Caco-2 (cell line): Measurements from ENCODE around the gene ESYT1. TPM values are rescaled to one million over a fixed set of nuclear protein-coding genes. Genes with fewer than 3 reads are reported as not detected.

Experiments
- BruUV-seq: library from RNA; stranded (reverse); fragments of 400-500 nt; replicated peaks from 2 replicates; lab custom pipeline; 2021; lab: Mats Ljungman, UMichigan
- CTCF ChIA-PET: fragments of 300-600 bp; sonication (Branson Sonifier 250); formaldehyde crosslinking; loops from one replicate; lab custom pipeline; 2022; ENCODE audit warnings: antibody characterized with exemption; lab: Charles Lee
- POLR2A ChIA-PET: fragments of 300-600 bp; sonication (Branson Sonifier 250); formaldehyde crosslinking; loops from one replicate; lab custom pipeline; 2022; ENCODE audit warnings: antibody characterized with exemption; lab: Charles Lee
- DNase-seq, 2 experiments: peaks; one replicate each; pipeline versions ENCODE4 v3.0.0 to v3.0.0-alpha.2; 2020 to 2022
- H3K27me3 ChIP-seq: replicated peaks from 2 replicates; pipeline ENCODE4 v1.6.0; 2011; ENCODE audit warnings: low read length; ENCODE audit not compliant: control insufficient read depth, insufficient read depth
- H3K36me3 ChIP-seq: 2 replicates; pipeline ENCODE4 v1.5.1; 2011; ENCODE audit warnings: low read length; ENCODE audit not compliant: control insufficient read depth, insufficient read depth
- H3K4me1 ChIP-seq: fragments of 250-450 bp; sonication (Bioruptor Pico); 2 replicates; pipeline ENCODE4 v1.5.1; 2020; ENCODE audit warnings: mild to moderate bottlenecking
- H3K4me3 ChIP-seq: 2 replicates; pipeline ENCODE4 v1.5.1; 2011; ENCODE audit warnings: low read depth, mild to moderate bottlenecking, control low read depth, low read length
- H3K9me3 ChIP-seq: fragments of 250-450 bp; sonication (Bioruptor Pico); 2 replicates; pipeline ENCODE4 v1.5.1; 2020; ENCODE audit warnings: mild to moderate bottlenecking, moderate library complexity
- H3K27ac Mint-ChIP-seq: one replicate; pipeline ENCODE4 v1.8.0; 2022; ENCODE audit warnings: mixed read lengths; ENCODE audit not compliant: unreplicated experiment
- H3K27me3 Mint-ChIP-seq: one replicate; pipeline ENCODE4 v1.8.0; 2022; ENCODE audit warnings: mixed read lengths; ENCODE audit not compliant: insufficient read depth, unreplicated experiment
- H3K36me3 Mint-ChIP-seq: one replicate; pipeline ENCODE4 v1.8.0; 2022; ENCODE audit warnings: mild to moderate bottlenecking, mixed read lengths; ENCODE audit not compliant: insufficient read depth, unreplicated experiment
- H3K4me1 Mint-ChIP-seq: one replicate; pipeline ENCODE4 v1.8.0; 2022; ENCODE audit warnings: low read depth, mixed read lengths; ENCODE audit not compliant: unreplicated experiment
- H3K4me3 Mint-ChIP-seq: one replicate; pipeline ENCODE4 v1.8.0; 2022; ENCODE audit warnings: mild to moderate bottlenecking, moderate library complexity, mixed read lengths; ENCODE audit not compliant: unreplicated experiment
- H3K9me3 Mint-ChIP-seq: one replicate; pipeline ENCODE4 v1.8.0; 2022; ENCODE audit warnings: mixed read lengths; ENCODE audit not compliant: unreplicated experiment
- CTCF ChIP-seq, 2 experiments: fragments of 200-600 bp in 1 of 2; IDR thresholded peaks; 1 replicate in 1 of 2; 2 replicates in 1 of 2; pipeline versions ENCODE4 v1.5.1 to v1.8.0; 2011 to 2022; ENCODE audit warnings: antibody characterized with exemption in 1 of 2, control low read depth in 1 of 2, inconsistent platforms in 1 of 2, low read depth in 1 of 2, low read length in 1 of 2, mild to moderate bottlenecking in 1 of 2, moderate library complexity in 1 of 2; ENCODE audit not compliant: insufficient read depth in 1 of 2, severe bottlenecking in 1 of 2, unreplicated experiment in 1 of 2
- intact Hi-C: fragments of 100-400 bp; cut with micrococcal nuclease; formaldehyde crosslinking; loops from one replicate; pipeline ENCODE4 v1.10.0; 2022; ENCODE audit not compliant: unreplicated experiment
- total RNA-seq: library from RNA; stranded (reverse); gene quantifications from 2 replicates; pipeline ENCODE4 v1.2.3, GENCODE V29; 2022

Gene ESYT1
- total RNA-seq, 1 experiment from 2014 or later = 79.0 TPM

GRCh38 chr12:56078931-56079722 is 48.9 kb upstream of the ESYT1 start:
- Mint-ChIP-seq H3K4me1 (peaks cover 7% of the 10 kb centered on the region), H3K36me3 (peaks cover 45% of the 10 kb centered on the region), H3K27me3 (no peaks in the 10 kb centered on the region), H3K9me3 (no peaks in the 10 kb centered on the region), H3K27ac (peak overlapping the region; percentile 92), H3K4me3 (peak overlapping the region; percentile 89)
- Histone ChIP-seq H3K27me3 (no peaks in the 10 kb centered on the region), H3K9me3 (no peaks in the 10 kb centered on the region), H3K4me1 (peaks cover 24% of the 10 kb centered on the region), H3K36me3 (peaks cover 7% of the 10 kb centered on the region), H3K4me3 (peak overlapping the region; percentile 74)
- peak; percentile 93 to 96 for DNase-seq
- TF ChIP-seq CTCF (IDR thresholded peaks at IDR 0.05; ENCODE audit: insufficient read depth in 1 of 2, low read depth in 1 of 2, low read length in 1 of 2, severe bottlenecking in 1 of 2, unreplicated experiment in 1 of 2) = peak; percentile 69 to 84
- TSS peak; percentile 87 for BruUV-seq
- intact Hi-C loops = loop anchor here (1.0 kb wide), 3 partner anchors 25 to 39 kb away; partner anchors contain the start of genes PA2G4 and ZC3H10
- ChIA-PET POLR2A (interaction anchor here (0.6 to 4.1 kb wide), 3 partner anchors 19 to 105 kb away, joined by 4 to 48 read pairs (median 14); partner anchors contain the start of genes PA2G4 and RAB5B), CTCF (interaction anchor here (0.6 to 1.4 kb wide), 4 partner anchors 9 to 356 kb away, joined by 4 to 22 read pairs (median 8); partner anchors contain the start of genes PA2G4 and SUOX)

GRCh38 chr12:56079723-56080555 is 48.1 kb upstream of the ESYT1 start, which contains the start of gene ERBB3:
ERBB3 (plus strand) TSS chr12:56080165; CDS start chr12:56080301, 136 bp downstream.
- DNase-seq = peak; percentile 92
- H3K9me3 Mint-ChIP-seq = no peaks in the 10 kb centered on the region
- Histone ChIP-seq H3K4me1 (peaks cover 24% of the 10 kb centered on the region), H3K27me3 (no peaks in the 10 kb centered on the region), H3K4me3 (peak within 1 kb of the TSS; percentile 74), H3K36me3 (peaks cover 11% of the 10 kb centered on the region), H3K9me3 (no peaks in the 10 kb centered on the region)
- ChIA-PET POLR2A (interaction anchor here (0.6 to 4.1 kb wide), 3 partner anchors 18 to 106 kb away, joined by 4 to 48 read pairs (median 14); partner anchors contain the start of genes PA2G4 and RAB5B), CTCF (interaction anchor here (0.6 to 3.2 kb wide), 7 partner anchors 10 to 1746 kb away, joined by 3 to 22 read pairs (median 4); partner anchors contain the start of genes PA2G4 and SUOX)
- BruUV-seq = no TSS peak
- no peak for TF ChIP-seq CTCF (IDR thresholded peaks at IDR 0.05; ENCODE audit: insufficient read depth in 1 of 2, low read depth in 1 of 2, low read length in 1 of 2, severe bottlenecking in 1 of 2, unreplicated experiment in 1 of 2)
- H3K27me3 Mint-ChIP-seq = no peaks in the 10 kb centered on the region
- H3K36me3 Mint-ChIP-seq = peaks cover 53% of the 10 kb centered on the region
- peak within 1 kb of the TSS; percentile 89 for H3K4me3 Mint-ChIP-seq
- H3K4me1 Mint-ChIP-seq = peaks cover 10% of the 10 kb centered on the region
- H3K27ac Mint-ChIP-seq = peak within 1 kb of the TSS; percentile 92
- intact Hi-C loops = loop anchor here (1.0 kb wide), 3 partner anchors 24 to 38 kb away; partner anchors contain the start of genes PA2G4 and ZC3H10
